ENCODE measurements around the gene DPEP2. TPM values are rescaled to one million over a fixed set of nuclear protein-coding genes. Genes with fewer than 3 reads are reported as not detected.

DPEP2 gene
- total RNA-seq, 1 donor from 2014 or later: 1.1 TPM

GRCh38 chr16:67962135-67962534 lies 37.1 kb downstream of the DPEP2 start:
- no peak overlapping the region for H3K4me3 ChIP-seq
- TF ChIP-seq, protein P1, sequence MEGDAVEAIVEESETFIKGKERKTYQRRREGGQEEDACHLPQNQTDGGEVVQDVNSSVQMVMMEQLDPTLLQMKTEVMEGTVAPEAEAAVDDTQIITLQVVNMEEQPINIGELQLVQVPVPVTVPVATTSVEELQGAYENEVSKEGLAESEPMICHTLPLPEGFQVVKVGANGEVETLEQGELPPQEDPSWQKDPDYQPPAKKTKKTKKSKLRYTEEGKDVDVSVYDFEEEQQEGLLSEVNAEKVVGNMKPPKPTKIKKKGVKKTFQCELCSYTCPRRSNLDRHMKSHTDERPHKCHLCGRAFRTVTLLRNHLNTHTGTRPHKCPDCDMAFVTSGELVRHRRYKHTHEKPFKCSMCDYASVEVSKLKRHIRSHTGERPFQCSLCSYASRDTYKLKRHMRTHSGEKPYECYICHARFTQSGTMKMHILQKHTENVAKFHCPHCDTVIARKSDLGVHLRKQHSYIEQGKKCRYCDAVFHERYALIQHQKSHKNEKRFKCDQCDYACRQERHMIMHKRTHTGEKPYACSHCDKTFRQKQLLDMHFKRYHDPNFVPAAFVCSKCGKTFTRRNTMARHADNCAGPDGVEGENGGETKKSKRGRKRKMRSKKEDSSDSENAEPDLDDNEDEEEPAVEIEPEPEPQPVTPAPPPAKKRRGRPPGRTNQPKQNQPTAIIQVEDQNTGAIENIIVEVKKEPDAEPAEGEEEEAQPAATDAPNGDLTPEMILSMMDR (IDR thresholded peaks at IDR 0.05): no peak
- H3K4me1 ChIP-seq: peaks cover 11 to 53% of the 10 kb centered on the region in 2 donors

GRCh38 chr16:67961551-67961957 lies 37.7 kb downstream of the DPEP2 start:
- H3K9me3 ChIP-seq: no peaks in the 10 kb centered on the region
- no peaks in the 10 kb centered on the region for H3K27me3 ChIP-seq
- no peak overlapping the region for H3K4me3 ChIP-seq
- peaks cover 8 to 48% of the 10 kb centered on the region in 2 donors for H3K4me1 ChIP-seq
- peaks cover 67 to 68% of the 10 kb centered on the region in 2 donors for H3K36me3 ChIP-seq
- TF ChIP-seq, protein P1 (IDR thresholded peaks at IDR 0.05): no peak
- no peak for DNase-seq (ENCODE audit: low spot score in 2 of 2)
- intact Hi-C loops (cut with DNase I): loop anchor here (10.0 kb wide), 2 partner anchors 273 to 437 kb away; partner anchors contain the start of genes ESRP2 and RIPOR1
- peak overlapping the region; percentile 17 to 20 for H3K27ac ChIP-seq

More at GRCh38 chr16:67962135-67962534, 37.1 kb downstream of the DPEP2 start:
- intact Hi-C loops (cut with DNase I): loop anchor here (10.0 kb wide), 2 partner anchors 273 to 437 kb away; partner anchors contain the start of genes ESRP2 and RIPOR1
- Histone ChIP-seq H3K36me3 (peaks cover 62 to 64% of the 10 kb centered on the region in 2 donors), H3K9me3 (no peaks in the 10 kb centered on the region), H3K27ac (peak overlapping the region; percentile 17 to 20), H3K27me3 (no peaks in the 10 kb centered on the region)
- DNase-seq (ENCODE audit: low spot score in 2 of 2): no peak

DNA sequence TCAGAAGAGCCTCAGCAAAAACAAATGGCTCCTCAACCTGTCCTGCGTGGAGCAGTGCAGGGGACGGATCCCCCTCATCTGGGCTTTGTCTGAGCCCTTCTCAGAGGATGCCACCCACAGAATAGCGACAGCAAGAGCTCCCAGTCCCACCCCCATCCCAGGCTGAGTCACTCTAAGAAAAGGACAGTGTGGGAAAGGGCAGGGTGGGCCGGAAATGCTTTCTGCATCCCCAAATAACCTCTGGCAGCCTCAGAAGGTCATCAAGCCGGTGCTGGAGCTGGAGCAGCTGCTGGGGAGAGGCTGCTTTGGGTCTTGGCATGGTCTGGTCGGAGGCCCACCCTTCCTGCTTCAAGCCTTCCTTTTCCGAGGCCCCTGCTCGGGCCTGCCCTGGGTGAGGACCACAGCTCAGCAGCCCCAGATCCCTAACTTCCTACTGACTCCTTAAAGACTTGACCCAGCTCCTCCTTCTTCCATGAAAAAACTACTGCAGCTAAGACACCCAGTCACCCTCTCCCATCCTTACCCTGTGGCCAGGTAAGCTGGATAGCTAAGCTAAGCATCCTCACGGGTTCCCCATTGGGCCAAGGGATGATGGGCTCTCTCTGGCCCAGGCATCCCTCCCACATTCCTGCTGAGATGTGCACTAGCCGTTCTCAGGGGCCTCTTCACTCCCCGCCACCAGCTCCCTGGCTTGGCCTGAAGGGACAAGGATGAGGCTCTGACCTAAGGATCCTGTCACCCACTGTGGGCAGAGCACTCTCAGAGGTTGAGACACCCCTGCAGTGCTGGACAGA lies 39.6 kb downstream of the DPEP2 start:
- Histone ChIP-seq H3K4me3 (no peak overlapping the region), H3K36me3 (peaks cover 78 to 81% of the 10 kb centered on the region in 2 donors), H3K27ac (peak overlapping the region; percentile 60 to 62), H3K27me3 (no peaks in the 10 kb centered on the region), H3K4me1 (peaks cover 3 to 29% of the 10 kb centered on the region in 2 donors), H3K9me3 (no peaks in the 10 kb centered on the region)
- peak in 1 of 2 donors; percentile 77 for DNase-seq (ENCODE audit: low spot score in 2 of 2)
- TF ChIP-seq, protein P1 (IDR thresholded peaks at IDR 0.05): no peak
- intact Hi-C loops (cut with DNase I): loop anchor here (10.0 kb wide), 2 partner anchors 275 to 435 kb away; partner anchors contain the start of genes ESRP2 and RIPOR1

DNA sequence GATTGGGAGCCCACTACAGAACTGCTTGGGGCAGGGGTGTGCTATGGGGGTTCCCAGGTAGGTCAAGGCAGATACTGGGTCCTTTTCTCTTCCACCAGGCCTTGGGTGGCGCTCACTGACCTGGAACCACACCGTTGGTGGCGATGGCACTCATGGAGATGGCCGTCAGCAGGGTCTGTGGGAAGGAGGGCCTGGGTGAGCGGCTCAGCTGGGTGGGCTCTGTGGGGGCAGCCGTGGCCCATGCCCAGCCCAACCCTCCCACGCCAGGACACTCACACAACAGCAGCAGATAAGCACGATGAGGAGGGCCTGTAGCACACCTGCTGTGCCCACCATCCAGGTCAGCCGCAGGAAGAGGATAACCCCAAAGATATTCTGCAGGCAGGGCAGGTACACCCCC lies 41.7 kb downstream of the DPEP2 start:
- intact Hi-C loops (cut with DNase I): no loop called here
- Histone ChIP-seq H3K27ac (no peak overlapping the region), H3K9me3 (no peaks in the 10 kb centered on the region), H3K36me3 (peaks cover 87 to 94% of the 10 kb centered on the region in 2 donors), H3K27me3 (no peaks in the 10 kb centered on the region), H3K4me3 (no peak overlapping the region), H3K4me1 (peaks cover 0 to 12% of the 10 kb centered on the region in 2 donors)
- TF ChIP-seq, protein P1 (IDR thresholded peaks at IDR 0.05): no peak
- no peak for DNase-seq (ENCODE audit: low spot score in 2 of 2)

- no peak for DNase-seq (ENCODE audit: low spot score in 2 of 2)
- Histone ChIP-seq H3K27ac (no peak overlapping the region), H3K9me3 (no peaks in the 10 kb centered on the region), H3K4me1 (peaks cover 0 to 4% of the 10 kb centered on the region in 2 donors), H3K27me3 (no peaks in the 10 kb centered on the region), H3K36me3 (peaks cover 87 to 94% of the 10 kb centered on the region in 2 donors), H3K4me3 (no peak overlapping the region)
- TF ChIP-seq, protein P1 (IDR thresholded peaks at IDR 0.05): no peak
- intact Hi-C loops (cut with DNase I): no loop called here
Observed at GRCh38 chr16:67954421-67955196, 44.7 kb downstream of the DPEP2 start.

Data from ascending aorta (tissue), 2 donors.